DMS79 (cell line): ENCODE data around the gene BCAS3.
"Not testable (repeated sequence)": the region's sequence is repeated elsewhere in the genome, so short reads cannot be mapped to it uniquely, and the experiment has no call there.

Experiments used
- DNase-seq: peaks from one replicate; lab custom pipeline; 2025; lab: John Stamatoyannopoulos, UW

BCAS3 gene

GRCh38 chr17:61225178-61225882 is 547.7 kb downstream of the BCAS3 start:
- no peak for DNase-seq

- DNase-seq: no peak
Observed at GRCh38 chr17:61227866-61228265, 550.2 kb downstream of the BCAS3 start.

- no peak for DNase-seq
Observed at GRCh38 chr17:61230461-61230860, 552.8 kb downstream of the BCAS3 start.

DNA sequence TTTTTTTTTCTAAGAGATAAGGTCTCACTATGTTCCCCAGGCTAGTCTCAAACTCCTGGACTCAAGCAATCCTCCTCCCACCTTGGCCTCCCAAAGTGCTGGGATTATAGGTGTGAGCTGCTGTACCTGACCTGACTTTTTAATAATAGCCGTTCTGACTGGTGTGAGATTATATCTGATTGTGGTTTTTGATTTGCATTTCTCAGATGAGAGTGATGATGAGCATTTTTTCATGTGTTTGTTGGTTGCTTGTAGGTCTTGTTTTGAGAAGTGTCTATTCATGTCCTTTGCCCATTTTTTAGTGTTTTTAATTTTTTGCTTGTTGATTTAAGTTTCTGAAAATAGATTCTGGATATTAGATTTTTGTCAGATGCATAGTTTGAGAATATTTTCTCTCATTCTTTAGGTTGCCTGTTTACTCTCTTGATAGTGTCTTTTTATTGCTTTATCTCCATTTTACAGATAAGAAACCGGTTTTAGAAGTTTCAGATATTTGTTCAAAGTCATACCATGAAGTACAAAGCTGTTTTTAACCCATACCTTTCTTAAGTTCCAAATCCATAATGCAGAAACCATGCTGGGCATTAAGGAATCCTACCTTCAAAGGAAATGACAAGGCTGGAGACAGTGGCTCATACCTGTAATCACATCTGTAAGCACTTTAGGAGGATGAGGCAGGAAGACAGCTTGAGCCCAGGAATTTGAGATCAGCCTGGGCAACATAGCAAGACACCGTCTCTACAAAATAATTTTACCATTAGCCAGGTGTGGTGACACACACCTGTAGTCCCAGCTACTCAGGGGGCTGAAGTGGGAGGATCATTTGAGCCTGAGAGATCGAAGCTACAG is 553.5 kb downstream of the BCAS3 start:
- DNase-seq: no peak

GRCh38 chr17:61232871-61233270 is 555.2 kb downstream of the BCAS3 start:
- no peak for DNase-seq

GRCh38 chr17:61233991-61234750 is 556.5 kb downstream of the BCAS3 start:
- no peak for DNase-seq

- no peak for DNase-seq
Observed at GRCh38 chr17:61235001-61235826, 557.6 kb downstream of the BCAS3 start.

GRCh38 chr17:61235827-61236197 is 558.2 kb downstream of the BCAS3 start:
- DNase-seq: no peak

- no peak for DNase-seq
Observed at GRCh38 chr17:61237275-61237674, 559.6 kb downstream of the BCAS3 start.

- DNase-seq: no peak
Observed at GRCh38 chr17:61238455-61238933, 560.8 kb downstream of the BCAS3 start.

DNA sequence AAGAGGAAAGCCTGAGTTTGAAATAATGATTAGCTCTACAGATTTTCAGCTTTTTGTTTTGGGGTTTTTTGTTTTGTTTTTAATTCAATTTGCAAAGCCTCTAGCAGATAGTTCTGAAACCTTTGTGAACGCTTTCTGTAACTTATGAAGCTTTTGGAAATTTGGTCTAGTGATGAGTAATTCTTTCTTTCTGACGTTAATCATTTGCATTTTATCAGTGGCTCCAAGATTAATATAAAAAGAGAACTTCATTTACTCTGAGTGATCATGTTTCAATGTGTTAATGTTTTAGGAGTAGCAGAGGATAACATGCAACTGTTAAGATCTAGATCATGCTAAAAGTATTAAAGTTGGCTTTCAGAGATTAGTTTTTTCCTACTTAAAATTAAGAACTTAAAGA is 561.7 kb downstream of the BCAS3 start:
- no peak for DNase-seq

DNA sequence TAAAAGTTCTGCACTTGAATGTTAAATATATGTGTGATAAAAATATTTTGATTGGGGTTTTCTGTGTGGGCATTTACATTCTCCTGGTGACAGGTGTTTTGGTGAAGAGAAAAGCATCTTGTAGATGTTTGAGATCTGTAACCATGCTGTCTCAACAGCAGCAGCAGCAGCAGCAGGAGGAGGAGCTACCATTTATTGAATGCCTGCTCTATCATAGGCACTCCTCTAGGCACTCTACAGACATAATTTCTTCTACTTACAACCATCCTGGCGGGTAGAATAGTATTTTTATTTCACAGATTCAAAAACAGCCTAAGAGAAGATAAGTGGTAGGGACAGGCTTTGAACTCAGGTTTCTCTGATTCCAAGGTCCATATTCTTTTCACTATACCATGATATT is 562.3 kb downstream of the BCAS3 start:
- no peak for DNase-seq

GRCh38 chr17:61240851-61241468 is 563.3 kb downstream of the BCAS3 start:
- no peak for DNase-seq

- DNase-seq: not testable (repeated sequence)
Observed at GRCh38 chr17:61244988-61245387, 567.3 kb downstream of the BCAS3 start.

- peak; percentile 3 for DNase-seq
Observed at GRCh38 chr17:61245706-61246135, 568.1 kb downstream of the BCAS3 start.

GRCh38 chr17:61247439-61247838 is 569.8 kb downstream of the BCAS3 start:
- DNase-seq: peak; percentile 63

DNA sequence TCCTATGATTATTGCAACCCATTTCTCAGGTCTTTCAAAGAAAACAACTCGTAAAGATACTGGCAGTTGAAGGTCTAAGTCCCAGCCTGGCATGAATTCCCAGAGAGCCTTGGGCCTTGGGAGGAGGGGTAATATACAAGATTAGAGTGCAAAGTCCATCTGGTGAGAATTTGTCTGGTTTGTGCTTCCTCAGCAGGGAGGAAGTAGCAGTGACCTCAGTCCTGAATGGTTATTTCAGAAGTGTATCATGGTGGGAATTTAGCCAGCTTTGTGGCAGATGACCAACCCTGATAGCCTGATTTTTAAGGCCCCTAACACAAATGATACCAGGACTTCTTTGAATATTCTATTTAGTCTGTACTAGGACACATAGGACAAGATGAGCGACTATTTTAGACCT is 570.7 kb downstream of the BCAS3 start:
- DNase-seq: no peak

- no peak for DNase-seq
Observed at GRCh38 chr17:61249649-61250299, 572.1 kb downstream of the BCAS3 start.

- DNase-seq: no peak
Observed at GRCh38 chr17:61250335-61250890, 572.8 kb downstream of the BCAS3 start.
